GM21529 (cell line): ENCODE measurements around the gene QPCTL.
"Not testable (repeated sequence)": the region's sequence is repeated elsewhere in the genome, so short reads cannot be mapped to it uniquely, and the experiment has no call there.

Source experiments
- ATAC-seq: cut with Tn5 transposase; IDR thresholded peaks from one replicate; pipeline ENCODE4 v1.9.1; 2021; ENCODE audit not compliant: unreplicated experiment

The QPCTL gene

DNA sequence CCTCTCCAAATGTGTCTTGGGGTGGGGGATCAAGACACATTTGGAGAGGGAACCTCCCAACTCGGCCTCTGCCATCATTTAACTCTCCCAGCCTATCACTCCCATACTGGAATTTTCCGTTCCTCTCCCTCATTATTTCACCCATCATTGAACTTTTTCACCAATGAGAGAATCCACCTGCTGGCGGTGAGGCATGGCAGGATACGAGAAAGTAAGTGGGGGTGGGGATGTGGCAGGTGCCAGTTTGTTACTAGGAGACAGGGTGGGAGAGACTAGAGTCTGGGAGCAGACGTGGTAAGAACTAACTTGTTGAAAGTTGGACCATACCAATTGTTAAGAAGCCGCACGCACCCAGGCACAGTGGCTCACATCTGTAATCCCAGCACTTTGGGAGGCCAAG, 17.5 kb upstream of the QPCTL start:
- ATAC-seq, result no peak

DNA sequence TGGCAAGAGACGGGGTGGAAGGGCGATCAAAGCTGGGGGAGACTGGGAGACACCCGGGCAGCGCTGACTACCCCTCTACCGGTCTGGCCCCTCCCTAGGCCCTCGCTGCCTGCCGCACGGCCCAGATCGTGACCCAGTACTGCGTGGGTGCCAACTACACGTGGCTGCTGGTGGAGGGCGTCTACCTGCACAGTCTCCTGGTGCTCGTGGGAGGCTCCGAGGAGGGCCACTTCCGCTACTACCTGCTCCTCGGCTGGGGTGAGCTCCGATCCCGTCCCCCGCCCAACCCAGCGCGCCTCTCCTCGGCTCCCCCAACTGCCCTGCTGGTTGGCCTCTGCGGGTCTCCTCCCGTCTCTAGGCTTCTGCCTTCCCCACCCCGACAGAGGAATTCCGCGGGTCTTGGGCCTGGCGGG, 15.6 kb upstream of the QPCTL start:
- ATAC-seq, result no peak

DNA sequence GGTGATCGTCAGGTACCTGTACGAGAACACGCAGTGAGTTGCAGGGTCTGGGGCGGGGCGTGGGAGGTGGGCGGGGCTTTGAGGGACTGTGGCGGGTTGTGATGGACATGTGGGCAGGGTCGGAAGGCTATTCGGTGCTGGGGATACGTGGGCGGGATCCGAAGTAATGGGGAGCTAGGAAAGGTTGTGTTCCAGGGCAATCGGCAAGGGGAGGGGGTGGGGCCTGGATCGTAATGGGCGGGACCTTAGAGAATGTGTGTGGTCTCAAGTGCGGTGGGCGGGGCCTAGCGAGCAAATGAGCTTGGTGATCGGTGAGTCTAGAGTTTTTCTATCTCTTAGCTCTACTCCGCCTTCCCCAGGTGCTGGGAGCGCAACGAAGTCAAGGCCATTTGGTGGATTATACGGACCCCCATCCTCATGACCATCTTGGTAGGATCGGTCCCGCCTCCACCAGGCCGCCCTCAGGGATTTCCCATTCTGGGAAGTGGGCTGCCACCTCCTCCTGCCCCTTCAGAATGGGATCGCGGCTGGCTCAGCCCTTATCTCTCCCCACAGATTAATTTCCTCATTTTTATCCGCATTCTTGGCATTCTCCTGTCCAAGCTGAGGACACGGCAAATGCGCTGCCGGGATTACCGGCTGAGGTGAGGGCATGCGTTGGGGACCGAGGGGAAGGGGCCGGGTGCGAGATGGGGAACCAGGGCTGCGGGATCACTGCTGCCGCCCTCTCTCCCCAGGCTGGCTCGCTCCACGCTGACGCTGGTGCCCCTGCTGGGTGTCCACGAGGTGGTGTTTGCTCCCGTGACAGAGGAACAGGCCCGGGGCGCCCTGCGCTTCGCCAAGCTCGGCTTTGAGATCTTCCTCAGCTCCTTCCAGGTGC, 14.9 kb upstream of the QPCTL start:
- peak; percentile 45 for ATAC-seq

DNA sequence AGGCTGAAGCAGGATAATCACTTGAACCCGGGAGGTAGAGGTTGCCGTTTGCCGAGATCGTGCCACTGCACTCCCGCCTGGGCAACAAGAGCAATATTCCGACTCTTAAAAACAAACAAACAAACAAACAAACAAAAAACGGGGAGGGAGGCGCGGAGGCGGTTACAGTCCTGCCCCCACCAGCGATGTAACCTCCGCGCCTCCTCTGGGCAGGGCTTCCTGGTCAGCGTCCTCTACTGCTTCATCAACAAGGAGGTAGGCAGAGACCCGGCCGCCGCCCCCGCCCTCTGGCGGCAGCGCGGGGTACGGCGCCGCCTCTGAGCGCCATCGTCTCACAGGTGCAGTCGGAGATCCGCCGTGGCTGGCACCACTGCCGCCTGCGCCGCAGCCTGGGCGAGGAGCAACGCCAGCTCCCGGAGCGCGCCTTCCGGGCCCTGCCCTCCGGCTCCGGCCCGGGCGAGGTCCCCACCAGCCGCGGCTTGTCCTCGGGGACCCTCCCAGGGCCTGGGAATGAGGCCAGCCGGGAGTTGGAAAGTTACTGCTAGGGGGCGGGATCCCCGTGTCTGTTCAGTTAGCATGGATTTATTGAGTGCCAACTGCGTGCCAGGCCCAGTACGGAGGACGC, 11.0 kb upstream of the QPCTL start:
- ATAC-seq, result peak; percentile 70

DNA sequence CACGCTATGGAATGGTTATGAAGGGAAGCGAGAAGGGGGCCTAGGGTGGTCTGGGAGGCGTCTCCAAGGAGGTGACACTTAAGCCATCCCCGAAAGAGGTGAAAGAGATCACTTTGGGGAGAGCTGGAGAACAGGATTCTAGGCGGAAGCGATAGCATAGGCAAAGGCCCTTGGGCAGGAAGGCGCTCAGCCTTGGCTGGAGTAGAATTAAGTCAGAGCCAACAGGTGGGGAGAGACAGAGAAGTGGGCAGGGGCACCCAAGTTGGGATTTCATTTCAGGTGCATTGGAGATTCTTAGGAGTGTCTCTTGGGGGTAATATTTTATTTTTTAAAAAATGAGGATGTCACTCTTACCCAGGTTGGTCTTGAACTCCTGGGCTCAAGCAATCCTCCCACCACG, 10.3 kb upstream of the QPCTL start:
- no peak for ATAC-seq

DNA sequence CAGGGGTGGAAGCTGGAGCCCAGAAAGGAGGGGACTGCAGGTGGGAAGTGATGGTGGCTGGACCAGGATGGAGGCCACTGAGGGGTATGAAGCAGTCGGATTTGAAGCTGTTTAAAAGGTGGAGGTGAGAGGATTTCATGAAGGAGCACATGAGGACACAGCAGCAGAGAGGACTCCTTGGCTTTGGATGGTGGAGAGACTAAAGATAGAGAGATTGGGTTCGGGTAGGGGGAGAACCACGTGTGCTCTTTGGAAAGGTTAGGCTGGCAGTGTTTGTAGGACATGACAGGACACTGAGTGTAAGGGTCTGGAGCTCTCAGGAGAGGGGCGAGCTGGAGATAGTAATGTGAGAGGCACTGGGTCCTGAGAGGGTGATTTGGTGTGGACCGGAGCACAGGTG, 9.6 kb upstream of the QPCTL start:
- no peak for ATAC-seq

DNA sequence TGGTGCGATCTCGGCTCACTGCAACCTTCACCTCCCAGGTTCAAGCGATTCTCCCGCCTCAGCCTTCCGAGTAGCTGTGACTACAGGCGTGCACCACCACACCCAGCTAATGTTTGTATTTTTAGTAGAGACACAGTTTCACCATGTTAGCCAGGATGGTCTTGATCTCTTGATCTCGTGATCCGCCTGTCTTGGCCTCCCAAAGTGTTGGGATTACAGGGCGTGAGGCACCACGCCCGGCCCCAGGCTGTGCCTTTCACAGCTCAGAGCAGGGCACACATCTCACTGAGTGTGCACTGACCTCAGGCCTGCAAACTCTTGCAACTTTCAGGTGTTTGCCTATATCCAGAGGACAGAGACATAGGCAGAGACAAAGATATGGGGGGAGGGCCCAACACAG, 7.4 kb upstream of the QPCTL start:
- not testable (repeated sequence) for ATAC-seq

DNA sequence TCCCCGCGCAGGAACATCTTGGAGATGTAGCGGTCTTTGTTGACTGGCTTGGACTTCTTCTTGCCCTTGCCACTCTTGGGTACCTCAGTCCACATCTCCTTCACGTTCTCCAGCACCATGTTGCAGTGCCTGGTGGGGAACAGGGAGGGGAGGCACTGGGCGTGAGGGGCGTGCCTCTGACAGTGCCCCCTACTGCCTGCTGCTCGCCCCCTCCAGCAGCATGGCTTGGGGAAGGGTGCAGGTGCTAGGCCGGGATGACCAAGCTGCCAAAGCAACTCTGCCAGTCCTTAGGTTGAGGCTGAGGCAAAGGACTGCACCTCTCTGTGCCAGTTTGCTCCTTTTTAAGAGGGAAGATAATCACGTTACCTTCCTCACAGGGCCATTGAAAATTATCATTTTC, 4.9 kb upstream of the QPCTL start:
- no peak for ATAC-seq

DNA sequence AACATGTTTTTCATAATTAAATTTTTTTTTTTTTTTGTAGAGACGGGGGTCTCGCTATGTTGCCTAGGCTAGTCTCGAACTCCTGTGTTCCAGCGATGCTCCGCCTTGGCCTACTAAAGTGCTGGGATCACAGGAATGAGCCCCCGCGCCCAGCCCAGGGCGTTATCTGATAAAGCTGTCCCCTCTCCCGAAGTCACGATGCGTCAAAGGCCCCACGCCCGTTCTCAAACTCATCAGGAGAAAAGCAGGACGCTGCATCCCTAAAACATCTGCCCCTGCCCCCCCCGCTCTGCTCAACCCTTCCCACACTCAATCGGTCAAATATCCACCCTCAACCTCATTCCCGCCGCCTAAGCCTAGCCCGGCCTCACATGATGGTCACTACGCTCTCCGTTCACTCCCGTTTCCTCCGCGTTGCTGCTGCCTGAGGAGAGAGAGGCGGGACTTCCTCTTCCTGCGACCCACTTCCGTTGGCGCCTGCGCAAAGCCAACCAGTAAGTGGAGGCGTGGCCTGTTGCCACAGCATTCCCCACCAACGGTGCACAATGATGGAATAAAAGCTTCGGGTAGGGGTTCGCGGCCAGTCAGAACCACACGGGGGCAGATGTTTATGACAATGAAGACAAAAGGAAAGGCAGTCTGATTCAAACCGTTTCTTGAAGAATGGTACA, 815 bp upstream of the QPCTL start, which contains the start of gene SNRPD2:
TSS of gene SNRPD2 (minus strand) at position 438 of the 671 bp plus-strand sequence. CDS start at position 373, 65 bp downstream.
- peak; percentile 37 for ATAC-seq

DNA sequence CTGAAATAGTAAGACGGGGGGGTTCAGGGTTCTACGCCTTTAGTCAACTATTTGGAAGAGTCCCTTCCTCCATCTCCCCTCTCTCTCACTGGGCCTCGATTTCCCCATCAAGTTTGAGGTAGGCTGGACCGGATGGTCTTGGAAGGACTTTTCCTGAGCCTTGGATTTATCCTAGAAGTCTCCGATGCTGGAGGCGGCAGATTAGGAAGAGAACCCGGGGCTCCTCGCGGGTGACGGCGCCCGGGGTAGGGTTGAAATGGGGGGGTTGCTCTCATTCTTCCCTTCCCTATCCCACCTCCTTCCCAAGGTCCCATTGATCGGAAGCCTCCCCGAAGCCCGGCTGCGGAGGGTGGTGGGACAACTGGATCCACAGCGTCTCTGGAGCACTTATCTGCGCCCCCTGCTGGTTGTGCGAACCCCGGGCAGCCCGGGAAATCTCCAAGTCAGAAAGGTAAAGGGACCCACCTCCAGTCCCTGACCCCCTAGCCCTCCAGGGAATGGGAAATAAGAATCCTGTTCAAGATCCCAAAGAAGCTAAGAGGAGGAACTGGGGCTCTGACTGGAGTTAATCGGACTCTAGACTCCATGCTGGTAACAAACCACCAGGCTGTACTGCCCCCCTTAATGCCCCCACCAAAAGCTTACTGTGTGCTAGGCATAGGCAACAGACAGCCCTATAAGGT, 781 bp downstream of the QPCTL start:
- ATAC-seq, result no peak

DNA sequence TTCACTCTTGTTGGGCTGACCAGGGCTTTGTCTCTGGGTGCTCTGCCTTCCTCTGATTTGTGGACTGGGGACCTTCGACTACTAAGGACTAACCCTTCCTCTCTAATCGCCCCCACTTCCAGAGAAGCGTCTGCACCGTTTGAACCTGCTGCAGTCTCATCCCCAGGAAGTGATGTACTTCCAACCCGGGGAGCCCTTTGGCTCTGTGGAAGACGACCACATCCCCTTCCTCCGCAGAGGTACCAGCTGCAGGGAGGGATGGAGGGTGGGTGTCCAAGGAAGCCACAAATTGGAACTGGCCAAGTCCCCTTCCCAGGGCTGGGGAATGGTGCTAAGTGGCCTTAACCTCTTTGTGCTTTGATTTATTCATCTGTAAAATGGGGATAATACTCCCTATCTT, 9.2 kb downstream of the QPCTL start:
- no peak for ATAC-seq

DNA sequence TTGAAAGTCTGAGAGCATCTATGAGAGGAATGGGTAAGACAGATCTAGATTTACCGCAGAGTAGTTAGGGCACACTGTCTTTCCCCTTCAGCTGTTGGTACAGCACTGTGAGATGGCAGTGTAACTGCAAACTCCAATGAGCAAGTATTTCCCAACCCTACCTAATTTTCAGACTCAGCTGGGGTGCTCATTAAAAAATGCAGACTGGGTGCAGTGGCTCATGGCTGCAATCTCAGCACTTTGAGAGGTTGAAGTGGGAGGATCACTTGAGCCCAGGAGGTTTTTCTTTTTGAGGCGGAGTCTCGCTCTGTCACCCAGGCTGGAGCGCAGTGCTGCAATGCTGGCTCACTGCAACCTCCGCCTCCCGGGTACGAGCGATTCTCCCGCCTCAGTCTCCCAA, 12.6 kb downstream of the QPCTL start:
- no peak for ATAC-seq

DNA sequence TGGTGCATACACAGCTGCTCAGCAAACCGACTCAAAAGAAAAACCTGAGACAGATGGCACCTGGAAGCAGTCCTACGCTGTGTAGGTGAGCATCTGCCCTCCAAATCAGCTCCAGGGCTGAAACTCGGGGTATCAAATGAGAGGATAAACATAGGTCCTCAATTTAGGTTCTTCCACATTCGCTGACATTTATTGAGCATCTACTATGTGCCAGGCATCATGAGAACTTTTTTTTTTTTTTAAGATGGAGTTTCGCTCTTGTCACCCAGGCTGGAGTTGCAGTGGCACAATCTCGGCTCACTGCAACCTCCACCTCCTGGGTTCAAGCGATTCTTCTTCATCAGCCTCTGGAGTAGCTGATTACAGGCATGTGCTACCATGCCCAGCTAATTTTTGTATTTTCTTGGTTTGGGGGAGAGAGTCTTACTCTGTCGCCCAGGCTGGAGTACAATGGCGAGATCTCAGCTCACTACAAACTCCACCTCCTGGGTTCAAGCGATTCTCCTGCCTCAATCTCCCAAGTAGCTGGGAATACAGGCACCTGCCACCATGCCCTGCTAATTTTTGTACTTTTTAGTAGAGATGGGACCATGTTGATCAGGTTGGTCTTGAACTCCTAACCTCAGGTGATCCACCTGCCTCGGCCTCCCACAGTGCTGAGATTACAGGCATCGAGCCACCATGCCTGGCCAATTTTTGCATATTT, 13.4 kb downstream of the QPCTL start:
- no peak for ATAC-seq

DNA sequence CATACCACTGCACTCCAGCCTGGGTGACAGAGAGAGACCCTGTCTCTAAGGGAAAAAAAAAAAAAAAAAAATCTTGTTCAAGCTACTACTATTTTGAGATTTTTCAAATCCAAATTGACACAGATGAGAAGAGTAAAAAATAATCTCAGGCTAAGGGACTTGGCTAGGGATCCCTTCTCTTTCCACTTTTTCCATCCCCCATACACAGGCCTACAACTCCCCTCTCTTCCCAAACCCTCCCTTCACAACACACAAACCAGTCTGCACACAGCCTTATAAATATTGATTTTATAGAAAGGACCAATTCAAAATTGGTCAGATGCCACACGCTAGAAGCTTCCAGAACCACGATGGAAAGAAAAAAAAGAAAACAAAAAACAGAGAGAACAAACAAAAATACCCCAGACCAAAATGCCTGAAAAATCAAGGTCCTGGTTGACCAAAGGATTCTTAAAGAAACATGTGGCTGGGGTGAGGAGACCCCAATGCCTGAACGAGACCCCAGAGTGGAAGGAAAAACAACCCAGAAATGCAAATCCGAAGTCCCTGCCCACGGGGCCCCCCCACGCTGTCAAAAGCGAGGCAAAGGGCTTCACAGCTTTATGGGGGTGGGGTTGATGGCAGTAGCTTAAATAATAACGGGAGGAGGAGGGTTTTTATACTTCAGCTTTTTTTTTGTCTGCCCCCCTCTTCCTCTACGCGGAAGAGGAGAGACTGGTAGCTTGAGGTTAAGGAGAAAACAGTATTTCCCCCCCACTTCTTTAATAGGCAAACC, 18.1 kb downstream of the QPCTL start:
- no peak for ATAC-seq

DNA sequence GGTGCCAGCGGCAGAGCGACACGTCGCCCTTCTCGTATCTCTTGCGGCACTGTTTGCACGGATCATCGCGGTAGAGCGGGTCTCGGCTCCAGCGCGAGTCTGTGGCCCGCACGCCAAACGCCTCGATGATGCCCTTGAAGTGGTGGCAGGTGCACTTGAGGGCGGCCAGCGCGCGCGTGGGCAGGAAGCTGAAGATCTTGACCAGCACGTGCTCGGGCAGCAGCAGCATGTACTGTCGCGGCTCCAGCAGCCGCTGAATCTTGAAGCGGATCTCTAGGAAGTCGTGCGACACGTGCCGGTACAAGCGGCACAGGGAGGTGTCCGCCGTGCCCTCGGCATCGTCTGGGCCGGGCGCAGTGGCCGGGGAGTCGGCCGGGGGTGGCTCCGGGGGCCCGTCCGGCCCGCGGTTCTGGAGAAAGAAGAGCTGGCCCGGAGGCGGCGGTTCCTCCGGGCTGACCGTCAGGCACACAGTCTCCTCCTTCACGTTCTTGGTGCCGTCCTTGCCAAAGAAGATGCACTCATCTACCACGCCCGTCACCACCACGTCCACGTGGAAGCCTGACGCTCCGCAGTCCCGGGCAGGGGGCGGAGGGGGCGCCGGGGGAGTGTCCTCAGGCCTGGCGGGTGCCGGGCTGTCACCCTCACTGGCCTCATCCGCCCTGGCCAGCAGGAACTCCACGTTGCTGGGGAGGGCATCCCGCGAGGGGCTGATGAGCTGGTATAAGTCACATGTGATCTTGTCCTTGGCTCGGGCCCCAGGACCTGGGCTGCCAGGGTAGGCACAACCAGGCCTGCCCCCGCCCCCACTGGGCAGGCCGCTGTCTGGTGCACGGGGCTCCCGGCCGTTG, 19.6 kb downstream of the QPCTL start:
- no peak for ATAC-seq

DNA sequence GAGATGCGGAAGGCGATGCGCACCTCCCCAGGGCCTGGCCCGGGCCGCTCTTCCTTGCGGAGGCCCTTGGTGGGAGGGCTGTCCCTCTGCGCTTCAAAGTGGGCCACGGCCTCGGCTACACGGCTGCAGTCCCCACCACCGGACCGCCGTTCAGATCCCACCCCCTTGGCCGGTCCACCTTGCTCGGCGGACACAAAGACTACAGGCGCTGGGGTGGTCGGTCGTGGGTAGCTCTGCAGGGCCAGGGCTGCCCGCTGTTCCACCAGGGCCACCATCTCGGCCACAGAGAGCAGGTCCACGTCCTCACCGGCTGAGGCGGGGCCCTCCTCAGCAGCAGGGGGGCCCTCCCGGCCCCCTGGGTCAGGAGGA, 20.2 kb downstream of the QPCTL start:
- no peak for ATAC-seq

DNA sequence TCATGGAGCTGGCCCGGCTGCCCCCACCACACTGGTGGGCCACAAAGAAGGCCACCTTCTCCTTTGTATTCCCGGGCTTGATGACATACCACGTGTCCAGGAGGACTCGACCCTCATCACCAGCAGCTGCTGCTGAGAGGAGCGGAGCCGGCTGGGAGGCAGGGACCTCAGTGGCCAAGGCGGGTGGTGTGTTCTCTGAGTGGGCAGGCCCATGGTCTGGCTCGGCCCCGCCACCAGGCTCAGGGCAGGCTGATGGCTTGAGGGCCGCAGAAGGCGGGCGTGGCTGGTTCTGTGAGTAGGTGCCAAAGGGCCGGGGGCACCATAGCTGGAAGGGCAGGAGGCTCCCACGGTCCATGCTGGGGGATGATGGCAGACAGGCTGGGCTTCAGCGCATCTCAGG, 20.7 kb downstream of the QPCTL start:
- no peak for ATAC-seq

DNA sequence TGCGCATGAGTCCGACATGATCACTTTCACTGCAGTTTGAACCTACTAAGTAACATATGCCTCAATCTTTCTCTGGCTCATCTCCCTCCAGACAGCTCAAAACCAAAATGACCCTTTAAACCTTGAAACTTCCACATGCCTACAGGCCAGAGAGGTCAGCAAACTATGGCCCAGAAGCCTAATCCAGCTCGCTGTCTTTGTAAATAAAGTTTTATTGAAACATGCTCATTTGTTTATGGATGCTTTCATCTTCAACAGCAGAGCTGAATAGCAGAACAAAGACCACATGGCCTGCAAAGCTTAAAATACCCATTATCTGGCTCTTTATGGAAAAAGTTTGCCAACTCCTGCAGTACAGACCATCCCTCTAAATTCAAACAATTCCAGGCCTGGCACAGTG, 22.7 kb downstream of the QPCTL start:
- ATAC-seq, result no peak
